Measurements from ENCODE around the gene DGKI. TPM values are rescaled to one million over a fixed set of nuclear protein-coding genes. Genes with fewer than 3 reads are reported as not detected.

Gene DGKI
- polyA plus RNA-seq, 2 of the 4 experiments (the other 2 are of a cell fraction), result 0.05 to 0.08 TPM

DNA sequence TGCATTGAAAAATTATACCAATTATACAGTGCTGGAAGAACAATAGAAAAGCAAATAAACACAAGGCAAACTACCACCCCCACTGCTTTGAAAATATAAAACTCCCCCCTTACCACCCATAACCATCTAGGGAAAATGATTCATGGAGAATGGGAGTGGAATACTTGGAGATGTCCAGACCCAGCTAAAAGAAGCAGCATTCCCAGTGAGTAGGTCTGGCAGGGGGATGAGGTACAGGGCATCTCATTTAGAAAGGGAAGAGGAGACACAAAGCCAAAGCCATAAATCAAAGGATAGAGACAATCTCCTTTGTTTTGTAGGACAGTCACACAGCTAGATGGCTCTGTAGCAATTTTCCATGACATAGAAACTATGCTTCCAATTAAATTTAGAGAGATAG is 36.0 kb upstream of the DGKI start:
- FAIRE-seq (no peak), DNase-seq (ENCODE audit: low read depth in 1 of 2, low spot score in 1 of 2) (no peak), ATAC-seq (peak; percentile 36 to 45; a peak in 5 of 6 replicates)
- Histone ChIP-seq H3K4me1 (peaks cover 15% of the 10 kb centered on the region), H3K4me2 (peak overlapping the region; percentile 62), H3K9me3 (peaks cover 15% of the 10 kb centered on the region), H3K27ac (peak overlapping the region; percentile 69 to 80), H3K4me3 (no peak overlapping the region)
- CTCF ChIA-PET, result interaction anchor here (0.6 to 2.4 kb wide), 6 partner anchors 12 to 277 kb away, joined by 3 to 8 read pairs (median 4); no protein-coding TSS in a partner anchor
- TF ChIP-seq FOSB (CRISPR knock-in tag; IDR thresholded peaks at IDR 0.05), result no peak
- TF ChIP-seq RARB (CRISPR knock-in tag; IDR thresholded peaks at IDR 0.05), result no peak
- no peak for TF ChIP-seq PHF8 (IDR thresholded peaks at IDR 0.05; ENCODE audit: borderline replicate concordance, low read depth)
- no peak for TF ChIP-seq JUNB (IDR thresholded peaks at IDR 0.05)
- TF ChIP-seq CBX8 (IDR thresholded peaks at IDR 0.05), result no peak
- POLR2A ChIA-PET, result no interaction called here

DNA sequence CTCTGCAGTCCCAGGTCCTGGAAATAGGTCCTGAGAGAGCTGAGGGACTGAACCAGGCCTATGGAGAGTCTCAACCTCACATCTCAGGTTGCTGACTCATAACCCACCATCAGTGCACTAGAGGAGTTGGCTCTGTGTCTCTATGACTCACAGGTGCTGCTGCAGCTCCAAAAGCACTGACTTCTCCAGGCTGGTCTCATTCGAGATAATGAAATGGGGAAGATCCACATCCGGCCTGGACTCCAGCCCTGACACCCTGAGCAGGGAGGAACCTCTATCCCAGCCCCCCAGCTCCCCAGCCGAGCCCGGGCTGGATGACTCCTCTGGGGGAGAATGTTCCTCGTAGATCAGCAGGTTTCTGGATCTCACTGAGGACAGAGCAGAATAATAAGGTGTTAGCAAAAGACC is 35.5 kb upstream of the DGKI start:
- TF ChIP-seq MAZ (IDR thresholded peaks at IDR 0.05; ENCODE audit: borderline replicate concordance, low read depth, low read length), result no peak
- TF ChIP-seq GATA3 (IDR thresholded peaks at IDR 0.05; ENCODE audit: borderline replicate concordance), result 0 out of 2 replicates have a peak, but pooled peaks have one; percentile 14
- TF ChIP-seq MAX (IDR thresholded peaks at IDR 0.05), result 0 out of 2 replicates have a peak, but pooled peaks have one; percentile 28
- TF ChIP-seq MAFK (IDR thresholded peaks at IDR 0.05; ENCODE audit: partially characterized antibody), result peak; percentile 41
- no peak for TF ChIP-seq KDM5A (IDR thresholded peaks at IDR 0.05)
- peak; percentile 63 for TF ChIP-seq JUNB (IDR thresholded peaks at IDR 0.05)
- peak; percentile 61 for TF ChIP-seq FOSL2 (IDR thresholded peaks at IDR 0.05)
- TF ChIP-seq FOSL2 (CRISPR knock-in tag; IDR thresholded peaks at IDR 0.05), result peak; percentile 74
- ChIA-PET POLR2A (no interaction called here), CTCF (interaction anchor here (1.1 to 2.4 kb wide), 5 partner anchors 12 to 276 kb away, joined by 3 to 8 read pairs (median 4); no protein-coding TSS in a partner anchor)
- ATAC-seq (peak; percentile 94 to 96), DNase-seq (ENCODE audit: low read depth in 1 of 2, low spot score in 1 of 2) (peak; percentile 74 to 84), FAIRE-seq (no peak)
- H3K4me3 ChIP-seq, result no peak overlapping the region
- peaks cover 15% of the 10 kb centered on the region for H3K4me1 ChIP-seq
- 8% methylated on average over 5 of the region's 5 CpGs for WGBS (ENCODE audit: missing lambda C conversion rate)
- peak overlapping the region; percentile 62 for H3K4me2 ChIP-seq
- peak overlapping the region; percentile 69 to 80 for H3K27ac ChIP-seq
- peaks cover 15% of the 10 kb centered on the region for H3K9me3 ChIP-seq

GRCh38 chr7:137881607-137882260 is 35.0 kb upstream of the DGKI start:
- Histone ChIP-seq H3K4me2 (peak overlapping the region; percentile 62; the same call in 2 of the 3 replicates), H3K9me3 (peaks cover 15% of the 10 kb centered on the region), H3K4me1 (peaks cover 15% of the 10 kb centered on the region), H3K27ac (peak overlapping the region; percentile 56 to 80; a peak in 5 of 6 replicates), H3K4me3 (no peak overlapping the region)
- POLR2A ChIA-PET, result no interaction called here
- TF ChIP-seq MAZ (IDR thresholded peaks at IDR 0.05; ENCODE audit: borderline replicate concordance, low read depth, low read length), result no peak
- no peak for TF ChIP-seq E2F6 (IDR thresholded peaks at IDR 0.05; ENCODE audit: borderline replicate concordance, low read depth)
- no peak for TF ChIP-seq KDM1A (IDR thresholded peaks at IDR 0.05; ENCODE audit: low read depth)
- no peak for TF ChIP-seq ELK1 (IDR thresholded peaks at IDR 0.05; ENCODE audit: low read depth, low read length)
- TF ChIP-seq, protein P1, sequence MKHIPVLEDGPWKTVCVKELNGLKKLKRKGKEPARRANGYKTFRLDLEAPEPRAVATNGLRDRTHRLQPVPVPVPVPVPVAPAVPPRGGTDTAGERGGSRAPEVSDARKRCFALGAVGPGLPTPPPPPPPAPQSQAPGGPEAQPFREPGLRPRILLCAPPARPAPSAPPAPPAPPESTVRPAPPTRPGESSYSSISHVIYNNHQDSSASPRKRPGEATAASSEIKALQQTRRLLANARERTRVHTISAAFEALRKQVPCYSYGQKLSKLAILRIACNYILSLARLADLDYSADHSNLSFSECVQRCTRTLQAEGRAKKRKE (CRISPR knock-in tag; IDR thresholded peaks at IDR 0.05; ENCODE audit: low read depth), result no peak
- TF ChIP-seq GATA3 (IDR thresholded peaks at IDR 0.05; ENCODE audit: borderline replicate concordance), result no peak
- TF ChIP-seq MAX (IDR thresholded peaks at IDR 0.05), result no peak
- no peak for TF ChIP-seq ZSCAN20 (CRISPR knock-in tag; IDR thresholded peaks at IDR 0.05)
- no peak for TF ChIP-seq EHMT2 (IDR thresholded peaks at IDR 0.05; ENCODE audit: low read depth)
- ATAC-seq (no peak), DNase-seq (ENCODE audit: low read depth in 1 of 2, low spot score in 1 of 2) (no peak), FAIRE-seq (no peak)
- 78% methylated on average over 8 of the region's 8 CpGs for WGBS (ENCODE audit: missing lambda C conversion rate)
- CTCF ChIA-PET, result interaction anchor here (1.1 to 2.4 kb wide), 5 partner anchors 11 to 276 kb away, joined by 3 to 8 read pairs (median 4); no protein-coding TSS in a partner anchor
